ENCODE measurements around the gene CFD. TPM values are rescaled to one million over a fixed set of nuclear protein-coding genes. Genes with fewer than 3 reads are reported as not detected.

Gene CFD
- total RNA-seq, 1 experiment from 2014 or later = 1.9 TPM

DNA sequence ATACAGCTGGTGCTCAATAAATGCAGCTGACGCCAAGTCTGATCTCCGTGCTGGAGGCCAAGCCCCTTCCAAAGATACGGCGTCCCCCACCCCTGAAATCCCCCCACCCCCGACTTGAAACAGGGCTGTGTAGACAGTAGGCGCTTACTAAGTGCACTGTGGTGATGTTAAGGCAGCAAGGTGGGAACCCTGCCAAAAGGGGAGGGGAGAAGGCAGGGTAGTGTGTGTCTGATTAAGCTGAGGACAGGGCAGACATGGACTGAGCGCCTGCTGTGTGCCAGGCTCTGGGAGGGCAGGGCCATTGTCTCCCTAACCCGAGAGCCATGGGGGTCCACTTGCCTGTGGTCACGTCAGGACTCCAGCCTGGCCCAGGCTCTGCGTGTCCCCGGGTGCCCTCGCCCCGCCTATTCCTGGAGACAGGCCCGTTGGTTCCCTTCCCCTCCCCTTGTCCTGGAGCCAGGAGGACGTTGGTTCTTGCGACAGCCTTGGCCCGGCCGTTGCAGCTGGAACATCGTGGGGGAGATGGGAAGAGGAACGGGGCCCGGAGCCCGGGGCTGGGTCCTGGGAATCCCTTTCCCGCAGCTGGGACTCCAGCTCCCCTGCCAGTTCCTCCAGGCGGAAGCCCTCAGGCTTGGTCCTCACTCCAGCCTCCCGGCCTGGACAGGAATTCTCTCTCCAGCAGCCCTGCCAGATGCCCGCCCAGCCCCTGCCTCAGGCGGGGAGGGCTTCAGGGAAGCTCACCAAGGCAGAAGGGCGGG, 9.1 kb upstream of the CFD start:
- H3K4me3 Mint-ChIP-seq = no peak overlapping the region

More for the DNA sequence above, 9.1 kb upstream of the CFD start:
- Mint-ChIP-seq H3K4me1 (peaks cover 2 to 9% of the 10 kb centered on the region in 2 experiments; a peak in 2 of 4 replicates), H3K27me3 (ENCODE audit: low read depth) (peaks cover 26% of the 10 kb centered on the region), H3K36me3 (ENCODE audit: insufficient read depth in 1 of 3, low read depth in 3 of 3) (no peaks in the 10 kb centered on the region), H3K27ac (no peak overlapping the region), H3K9me3 (no peaks in the 10 kb centered on the region; a peak in 1 of 5 replicates)
- Histone ChIP-seq H3K9ac (ENCODE audit: extremely low read depth, insufficient read length, low read length) (no peak overlapping the region), H4K20me1 (ENCODE audit: control insufficient read depth, insufficient read depth, insufficient read length) (no peaks in the 10 kb centered on the region), H3K27ac (ENCODE audit: insufficient read length, low read depth, low read length) (no peak overlapping the region), H3T11ph (ENCODE audit: low read length) (no peak overlapping the region), H3K79me2 (ENCODE audit: insufficient read depth, low read length) (no peaks in the 10 kb centered on the region), H3K27me3 (ENCODE audit: insufficient read depth, low read length) (no peaks in the 10 kb centered on the region), H3K23ac (ENCODE audit: insufficient read length, low read depth, low read length) (no peak overlapping the region), H4K91ac (ENCODE audit: insufficient read length, low read depth, low read length) (no peak overlapping the region), H2BK12ac (ENCODE audit: insufficient read length, low read depth, low read length) (no peak overlapping the region), H2BK20ac (ENCODE audit: low read depth, low read length, poor library complexity, severe bottlenecking) (no peak overlapping the region), H3K4ac (ENCODE audit: low read depth, low read length) (no peak overlapping the region), H3K23me2 (ENCODE audit: insufficient read length, low read depth, low read length, poor library complexity, severe bottlenecking) (no peaks in the 10 kb centered on the region), H3K79me1 (ENCODE audit: insufficient read depth, low read depth, low read length, poor library complexity, severe bottlenecking) (no peaks in the 10 kb centered on the region), H2BK15ac (ENCODE audit: low read depth, low read length) (no peak overlapping the region), H3K56ac (ENCODE audit: insufficient read length, low read depth, low read length) (no peak overlapping the region), H3K18ac (ENCODE audit: insufficient read length, low read depth, low read length) (no peak overlapping the region), H2BK120ac (ENCODE audit: low read depth, low read length, poor library complexity, severe bottlenecking) (no peak overlapping the region), H4K5ac (ENCODE audit: insufficient read length, low read depth, low read length) (no peak overlapping the region), H2AFZ (ENCODE audit: low read length) (no peak overlapping the region), H3K4me1 (ENCODE audit: insufficient read depth, low read length) (no peaks in the 10 kb centered on the region), H4K8ac (replicated peaks; ENCODE audit: insufficient read length, low read depth, low read length) (no peak overlapping the region), H3K14ac (ENCODE audit: insufficient read depth, low read length) (no peak overlapping the region), H3K4me2 (ENCODE audit: insufficient read depth, insufficient read length, low read length) (no peak overlapping the region), H2BK5ac (ENCODE audit: insufficient read length, low read length) (no peak overlapping the region), H2AK5ac (ENCODE audit: insufficient read length, low read length) (no peak overlapping the region), H3K9me3 (ENCODE audit: control insufficient read depth, low read depth, low read length) (no peaks in the 10 kb centered on the region)
- DNase-seq = peak; percentile 42
- TF ChIP-seq, protein P1, sequence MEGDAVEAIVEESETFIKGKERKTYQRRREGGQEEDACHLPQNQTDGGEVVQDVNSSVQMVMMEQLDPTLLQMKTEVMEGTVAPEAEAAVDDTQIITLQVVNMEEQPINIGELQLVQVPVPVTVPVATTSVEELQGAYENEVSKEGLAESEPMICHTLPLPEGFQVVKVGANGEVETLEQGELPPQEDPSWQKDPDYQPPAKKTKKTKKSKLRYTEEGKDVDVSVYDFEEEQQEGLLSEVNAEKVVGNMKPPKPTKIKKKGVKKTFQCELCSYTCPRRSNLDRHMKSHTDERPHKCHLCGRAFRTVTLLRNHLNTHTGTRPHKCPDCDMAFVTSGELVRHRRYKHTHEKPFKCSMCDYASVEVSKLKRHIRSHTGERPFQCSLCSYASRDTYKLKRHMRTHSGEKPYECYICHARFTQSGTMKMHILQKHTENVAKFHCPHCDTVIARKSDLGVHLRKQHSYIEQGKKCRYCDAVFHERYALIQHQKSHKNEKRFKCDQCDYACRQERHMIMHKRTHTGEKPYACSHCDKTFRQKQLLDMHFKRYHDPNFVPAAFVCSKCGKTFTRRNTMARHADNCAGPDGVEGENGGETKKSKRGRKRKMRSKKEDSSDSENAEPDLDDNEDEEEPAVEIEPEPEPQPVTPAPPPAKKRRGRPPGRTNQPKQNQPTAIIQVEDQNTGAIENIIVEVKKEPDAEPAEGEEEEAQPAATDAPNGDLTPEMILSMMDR (conservative IDR thresholded peaks at IDR 0.05) = no peak
- WGBS (ENCODE audit: extremely low coverage, insufficient read length, low lambda C conversion rate) = no CpG with 5 or more reads among the region's 28 CpGs

All from H9 (cell line).